GM19099 (cell line): Measurements from ENCODE around the gene LBH.

Experiments
- POLR2A ChIP-seq: IDR thresholded peaks from 3 replicates; pipeline ENCODE4 v1.6.1; 2011; ENCODE audit warnings: low read depth; ENCODE audit not compliant: insufficient read length; ENCODE audit errors: extremely low read depth

The LBH gene

DNA sequence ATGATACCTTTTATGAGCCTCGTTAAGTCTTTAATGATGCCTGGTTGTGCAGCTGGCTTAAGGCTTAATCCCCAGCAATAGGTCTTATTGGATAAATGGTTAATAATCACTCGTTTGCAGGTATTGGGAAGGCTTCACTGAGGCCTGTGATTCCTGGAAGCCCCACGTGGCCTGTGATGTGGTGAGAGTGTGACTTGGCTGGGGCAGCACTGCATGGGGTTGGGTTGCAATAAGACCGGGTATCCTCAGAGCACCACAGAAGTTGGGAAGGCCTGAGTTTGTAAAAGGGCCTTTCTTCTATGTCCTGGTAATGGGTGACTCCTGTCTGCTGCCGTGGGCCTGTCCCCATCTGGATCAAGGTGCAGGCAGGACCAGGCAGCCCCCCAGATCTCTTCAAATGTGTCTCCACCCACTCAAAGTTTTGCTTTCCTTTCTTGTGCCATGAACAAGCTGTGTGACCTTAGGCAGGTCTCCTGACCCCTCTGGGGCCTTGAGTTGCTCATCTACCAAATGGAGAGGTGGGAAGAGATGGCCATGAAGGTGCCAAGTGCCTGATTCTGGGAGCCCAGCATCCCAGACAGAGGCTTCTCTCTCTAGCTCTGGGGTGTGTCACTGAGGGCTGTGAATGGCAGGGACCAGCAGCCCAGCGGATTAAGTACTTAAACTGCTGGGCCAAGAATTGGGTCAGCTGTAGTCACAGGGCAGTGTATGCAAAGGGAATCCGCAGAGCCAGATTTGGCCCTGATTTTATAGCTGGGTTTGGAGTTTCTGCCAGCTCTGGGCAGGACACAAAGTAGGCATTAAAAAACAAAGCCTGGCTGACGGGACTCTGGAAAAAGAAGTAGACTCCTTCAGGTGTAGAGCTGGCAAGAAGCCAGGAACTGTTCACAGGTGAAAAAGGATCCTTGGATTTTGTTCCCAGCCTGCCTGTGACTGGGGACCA, 24.4 kb downstream of the LBH start:
- TF ChIP-seq POLR2A, result no peak

DNA sequence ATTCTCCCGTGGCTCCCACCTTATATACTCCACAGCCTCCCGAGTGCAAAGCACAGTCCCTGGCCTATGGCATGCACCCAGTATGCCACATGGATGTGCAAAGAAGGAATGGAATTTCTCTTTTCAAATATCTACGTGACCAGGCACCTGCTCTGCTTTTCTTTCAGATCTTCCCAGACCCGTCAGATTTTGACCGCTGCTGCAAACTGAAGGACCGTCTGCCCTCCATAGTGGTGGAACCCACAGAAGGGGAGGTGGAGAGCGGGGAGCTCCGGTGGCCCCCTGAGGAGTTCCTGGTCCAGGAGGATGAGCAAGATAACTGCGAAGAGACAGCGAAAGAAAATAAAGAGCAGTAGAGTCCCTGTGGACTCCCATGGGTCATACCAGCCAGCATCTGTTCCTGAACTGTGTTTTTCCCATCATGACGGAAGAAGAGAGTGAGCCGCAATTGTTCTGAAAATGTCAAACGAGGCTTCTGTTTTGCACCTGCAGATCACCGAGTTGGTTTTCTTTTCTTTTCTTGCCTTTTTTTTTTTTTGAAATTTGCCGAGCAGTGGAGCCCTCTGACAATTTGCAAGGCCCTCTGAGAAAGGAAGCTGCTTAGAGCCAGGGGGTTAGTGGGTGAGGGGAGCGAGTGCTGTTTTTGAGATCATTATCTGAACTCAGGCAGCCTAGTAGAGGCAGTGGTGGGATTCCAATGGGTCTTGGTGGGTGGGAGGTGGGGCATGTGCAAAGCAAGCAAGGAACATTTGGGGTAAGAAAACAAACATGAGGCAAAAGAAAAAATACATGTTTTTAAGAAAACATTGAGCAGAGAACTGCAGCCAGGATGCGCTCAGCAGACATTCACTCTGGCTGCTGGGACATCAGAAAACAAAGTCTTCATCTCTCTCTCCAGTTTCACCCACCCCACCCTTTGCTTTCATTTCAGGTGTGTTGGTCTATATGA, 26.2 kb downstream of the LBH start:
- no peak for TF ChIP-seq POLR2A

DNA sequence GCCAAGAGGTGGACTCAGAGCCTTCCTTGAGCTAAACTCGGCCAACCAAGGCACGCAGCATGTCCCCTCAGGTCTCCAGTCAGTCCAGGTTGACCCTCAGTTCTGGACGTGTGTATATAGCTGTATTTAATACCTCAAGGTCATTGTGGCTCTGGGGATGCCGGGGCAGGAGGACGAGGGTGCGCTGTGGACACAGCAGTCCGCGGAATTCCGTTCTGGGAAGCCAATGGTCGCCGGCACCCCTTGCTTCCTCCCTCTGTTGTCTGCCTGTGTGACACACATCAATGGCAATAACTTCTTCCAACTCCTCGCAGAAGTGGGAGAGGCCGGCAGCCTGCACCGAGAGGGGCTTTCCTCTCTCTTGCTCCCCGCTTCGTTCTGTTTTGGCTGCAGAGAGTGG, 27.7 kb downstream of the LBH start:
- TF ChIP-seq POLR2A, result no peak

DNA sequence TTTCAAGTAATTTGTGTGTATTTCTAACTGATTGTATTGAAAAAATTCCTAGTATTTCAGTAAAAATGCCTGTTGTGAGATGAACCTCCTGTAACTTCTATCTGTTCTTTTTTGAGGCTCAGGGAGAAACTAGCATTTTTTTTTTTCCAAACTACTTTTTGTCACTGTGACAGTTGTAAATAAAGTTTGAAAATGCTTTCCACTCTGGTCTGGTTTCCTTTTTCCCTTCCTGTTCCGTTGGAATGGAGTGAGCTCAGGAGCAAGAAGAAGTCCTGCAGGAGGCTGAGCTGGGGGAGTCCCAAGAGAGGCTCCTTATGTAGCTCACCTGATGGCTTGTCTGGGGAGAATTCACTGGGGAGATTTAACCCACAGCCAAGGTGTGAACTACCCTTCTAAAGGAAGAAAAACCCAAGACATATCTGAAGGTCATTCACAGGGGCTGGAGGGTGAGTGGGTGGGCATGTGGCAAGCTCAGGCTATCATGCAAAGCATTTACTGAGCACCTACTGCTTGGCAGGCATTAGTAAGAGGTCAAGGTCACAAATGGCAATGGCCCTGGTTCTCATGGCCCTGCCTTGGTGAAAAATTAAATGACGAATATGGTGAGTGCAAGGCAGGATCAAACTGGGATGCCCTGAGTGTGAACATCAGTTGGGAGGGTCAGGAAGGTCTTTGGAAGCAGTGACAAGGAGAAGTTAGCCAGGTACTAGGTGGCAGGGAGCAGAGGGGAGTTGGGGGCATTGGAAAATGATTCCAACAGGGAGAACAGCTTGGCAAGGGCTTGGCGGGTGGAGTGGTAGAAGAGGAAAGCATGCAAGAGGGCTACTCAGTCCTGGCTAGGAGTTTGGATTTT, 28.7 kb downstream of the LBH start:
- no peak for TF ChIP-seq POLR2A

DNA sequence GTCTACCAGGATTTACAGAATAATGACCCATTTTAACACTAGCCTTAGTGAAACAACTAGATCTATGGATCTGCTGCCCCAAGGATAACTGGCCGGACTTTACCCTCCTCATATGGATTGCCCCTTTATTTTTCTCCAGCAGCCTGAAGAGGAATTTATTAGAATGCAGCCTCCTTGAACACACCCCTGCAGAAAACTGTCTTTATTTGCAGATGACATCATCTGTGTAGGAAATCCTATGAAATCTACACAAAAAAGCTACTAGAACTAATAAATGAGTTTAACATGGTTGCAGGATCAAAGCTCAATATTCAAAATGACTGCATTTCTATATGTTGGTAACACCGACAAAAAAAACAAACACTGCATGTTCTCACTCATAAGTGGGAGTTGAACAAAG, 29.6 kb downstream of the LBH start:
- TF ChIP-seq POLR2A, result no peak

DNA sequence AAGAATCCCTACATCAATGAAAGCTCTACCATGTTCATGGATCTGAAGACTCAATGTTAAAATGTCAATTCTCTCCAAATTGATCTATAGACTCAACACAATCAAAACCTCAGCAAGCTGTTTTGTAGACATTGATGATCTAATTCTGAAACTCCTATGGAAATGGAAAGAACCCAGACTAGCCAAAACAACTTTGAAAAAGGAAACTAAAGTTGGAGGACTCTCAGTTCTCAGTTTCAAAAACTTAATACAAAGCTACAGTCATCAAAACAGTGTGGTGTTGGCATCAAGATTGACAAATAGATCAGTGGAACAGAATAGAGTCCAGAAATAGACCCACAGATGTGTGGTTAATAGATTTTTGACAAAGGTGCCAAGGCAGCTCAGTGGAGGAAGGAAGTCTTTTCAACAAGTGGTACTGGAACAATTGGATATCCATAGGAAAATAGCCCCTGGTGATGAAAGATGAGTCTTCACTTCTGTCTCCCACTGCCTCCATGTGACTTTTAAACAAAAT, 30.4 kb downstream of the LBH start:
- no peak for TF ChIP-seq POLR2A

DNA sequence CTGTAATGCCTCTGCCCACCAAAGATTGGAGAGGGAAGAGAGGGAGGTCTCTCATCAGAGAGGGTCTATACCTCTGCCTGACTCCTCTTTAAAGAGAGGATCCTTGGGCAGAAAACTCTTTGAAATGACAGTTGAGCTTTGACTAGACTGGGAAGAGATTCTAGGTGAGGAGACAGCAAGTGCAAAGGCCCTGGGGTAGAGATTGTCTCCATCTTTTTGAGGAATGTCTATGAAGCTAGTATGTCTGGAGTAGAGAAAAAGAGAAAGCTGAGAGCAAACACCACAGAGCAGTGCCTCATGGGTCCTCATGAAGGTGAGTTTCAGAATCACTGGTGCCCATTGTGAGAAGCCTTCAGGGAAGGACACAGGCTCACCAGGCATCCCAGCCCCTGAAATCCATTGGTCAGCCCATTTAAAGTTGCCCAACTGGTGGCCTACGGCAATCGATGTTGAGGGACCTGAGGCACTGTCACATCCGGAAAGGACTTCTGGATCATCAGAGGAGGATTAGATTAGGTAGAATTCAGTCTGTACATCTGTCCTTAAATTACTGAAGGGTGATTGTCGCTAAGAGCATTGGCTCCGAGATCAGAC, 31.5 kb downstream of the LBH start:
- no peak for TF ChIP-seq POLR2A

DNA sequence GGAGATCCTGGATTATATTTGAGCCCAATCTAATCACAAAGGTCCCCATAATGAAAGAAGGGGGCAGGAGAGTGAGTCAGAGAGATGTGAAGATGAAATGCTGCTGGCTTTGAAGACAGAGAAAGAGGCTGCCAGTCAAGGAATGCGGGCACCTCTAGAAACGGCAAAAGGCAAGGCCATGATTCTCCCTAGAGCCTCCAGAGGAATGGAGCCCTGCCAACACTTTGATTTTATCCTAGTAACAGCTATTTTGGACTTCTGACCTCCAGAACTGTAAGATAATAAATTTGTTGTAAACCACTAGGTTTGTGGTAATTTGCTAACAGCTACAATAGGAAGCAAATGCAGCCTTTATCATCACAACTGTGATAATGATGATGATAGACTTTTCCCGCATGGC, 32.9 kb downstream of the LBH start:
- TF ChIP-seq POLR2A, result no peak

DNA sequence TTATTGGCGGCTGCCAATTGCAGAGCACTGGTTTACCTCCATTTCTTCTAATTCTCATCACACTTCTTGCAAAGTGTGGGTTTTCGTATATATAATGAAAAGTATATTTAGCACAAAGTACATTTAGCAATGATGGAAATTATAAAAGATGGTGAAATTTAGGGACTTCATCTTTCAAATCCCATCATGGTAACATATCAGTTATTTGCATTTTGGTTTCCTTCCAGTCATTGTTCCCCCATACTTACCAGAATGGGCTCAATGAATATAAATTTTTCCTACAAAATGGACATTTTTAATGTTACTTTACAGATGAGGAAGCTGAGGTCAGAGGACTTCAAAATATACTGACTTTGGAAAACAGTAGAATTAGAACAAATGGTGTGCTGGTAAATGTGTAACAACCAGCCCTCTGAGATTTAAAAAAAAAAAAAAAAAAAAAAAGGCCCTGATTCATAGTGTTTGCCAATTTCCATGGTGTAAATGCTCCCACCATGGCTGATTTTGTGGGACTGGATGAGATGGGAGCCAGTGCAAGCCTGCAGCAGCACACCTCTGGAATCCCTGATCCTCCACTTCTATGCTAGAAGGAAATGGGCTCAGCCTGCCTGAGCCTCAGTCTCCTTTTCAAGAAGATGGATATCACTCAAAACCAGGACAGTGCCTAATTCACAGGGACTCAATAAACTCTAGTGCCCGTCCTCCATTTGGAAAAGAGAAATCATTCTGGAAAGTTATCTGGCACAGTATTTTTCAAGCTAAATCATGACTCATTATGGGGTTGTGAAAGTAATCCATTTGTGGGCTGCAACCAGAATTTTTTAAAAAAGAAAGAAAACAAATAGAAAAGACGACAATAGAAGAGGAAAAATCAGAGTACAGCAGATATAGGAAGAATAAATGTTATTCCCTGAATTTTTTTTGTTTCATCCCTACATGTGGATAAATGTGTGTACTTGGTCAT, 34.0 kb downstream of the LBH start:
- no peak for TF ChIP-seq POLR2A

DNA sequence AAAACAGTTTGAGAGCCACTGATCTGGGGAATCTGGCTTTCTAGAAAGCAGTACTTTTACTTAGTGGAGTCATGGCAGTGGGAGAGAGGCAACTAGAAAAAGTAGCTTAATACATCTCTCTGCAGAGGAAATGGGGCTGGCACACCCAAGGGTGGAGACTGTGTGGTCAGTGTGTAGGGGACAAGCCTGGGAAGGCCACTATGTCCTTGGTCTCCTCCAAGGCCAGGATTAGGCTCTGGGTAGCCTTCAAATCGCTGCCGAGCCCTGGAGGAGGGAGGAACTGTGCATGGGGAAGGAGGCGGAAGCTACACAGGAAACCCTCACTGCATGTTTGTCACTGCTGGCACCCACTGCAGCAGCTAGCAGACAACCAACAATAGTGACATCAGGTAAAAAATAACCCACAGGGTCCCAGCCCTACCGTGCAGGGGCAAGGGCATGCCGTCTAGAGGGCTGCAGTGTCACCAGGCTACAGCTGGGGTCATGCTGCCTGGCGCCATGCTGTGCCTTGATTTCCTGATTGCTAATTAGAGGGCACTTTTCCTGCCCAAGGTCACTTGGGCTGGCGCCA, 34.8 kb downstream of the LBH start:
- no peak for TF ChIP-seq POLR2A

DNA sequence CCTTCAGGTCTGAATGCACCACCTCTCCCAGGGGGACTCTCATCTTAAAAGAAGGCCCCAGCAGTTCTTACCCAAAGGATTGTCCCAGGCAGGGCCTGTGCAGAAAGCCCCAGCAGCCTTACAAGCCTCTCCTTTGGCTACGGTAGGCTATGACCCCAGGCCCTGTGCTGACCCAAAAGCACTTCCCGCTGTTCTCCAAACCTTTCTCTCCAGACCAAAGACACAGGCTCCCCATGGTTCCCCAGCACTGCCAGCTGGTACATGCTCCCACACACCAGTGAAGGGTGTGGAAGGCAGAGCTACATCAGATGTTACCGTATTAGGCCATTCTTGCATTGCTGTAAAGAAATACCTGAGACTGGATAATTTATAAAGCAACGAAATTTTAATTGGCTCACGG, 35.4 kb downstream of the LBH start:
- no peak for TF ChIP-seq POLR2A

DNA sequence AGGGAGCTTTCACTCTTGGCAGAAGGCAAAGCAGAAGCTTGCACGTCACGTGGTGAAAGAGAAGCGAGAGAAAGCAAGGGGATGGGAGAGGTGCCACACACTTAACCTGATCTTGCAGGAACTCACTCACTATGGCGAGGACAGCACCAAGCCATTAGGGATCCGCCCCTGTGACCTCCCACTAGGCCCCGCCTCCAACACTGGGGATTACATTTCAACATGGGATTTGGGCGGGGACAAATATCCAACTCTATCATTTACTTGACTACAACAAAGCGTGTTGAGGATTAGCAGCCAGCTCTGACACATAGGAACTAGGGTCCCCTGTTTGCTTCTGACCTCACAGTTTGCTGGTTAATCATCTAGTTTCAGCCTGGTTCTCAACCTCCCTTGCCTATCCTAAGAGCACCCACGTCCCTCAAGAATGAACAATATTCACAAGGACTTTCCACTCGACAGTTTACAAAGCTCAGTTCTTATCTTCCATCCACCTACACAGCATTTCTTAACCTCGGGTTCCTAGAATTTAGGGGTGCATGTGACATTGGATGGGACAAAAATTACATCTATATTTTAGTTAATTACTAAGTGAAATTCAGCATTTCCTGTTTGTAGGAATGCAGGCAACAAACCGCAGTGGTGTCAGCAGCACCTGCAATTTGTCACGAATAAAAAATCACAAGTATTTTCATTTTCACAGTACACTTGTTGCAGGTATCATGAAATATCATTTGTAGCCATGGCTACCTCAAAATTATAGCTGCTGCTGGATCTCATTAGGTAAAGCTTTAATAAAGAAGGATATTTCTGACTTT, 36.0 kb downstream of the LBH start:
- no peak for TF ChIP-seq POLR2A
